PC-9 (cell line): ENCODE results near the gene PTPRG. TPM values are rescaled to one million over a fixed set of nuclear protein-coding genes. Genes with fewer than 3 reads are reported as not detected.

ENCODE experiments used
- BruUV-seq: library from RNA; stranded (reverse); fragments of 400-500 nt; replicated peaks from 2 replicates; lab custom pipeline; 2021; lab: Mats Ljungman, UMichigan
- CTCF ChIA-PET: fragments of 300-600 bp; sonication (Branson Sonifier 250); formaldehyde crosslinking; loops from one replicate; lab custom pipeline; 2022; ENCODE audit warnings: antibody characterized with exemption; lab: Charles Lee
- POLR2A ChIA-PET: fragments of 300-600 bp; sonication (Branson Sonifier 250); formaldehyde crosslinking; loops from one replicate; lab custom pipeline; 2022; ENCODE audit warnings: antibody characterized with exemption; ENCODE audit not compliant: unreplicated experiment; lab: Charles Lee
- DNase-seq, 2 experiments: peaks; one replicate each; pipeline versions ENCODE4 v3.0.0 to v3.0.0-alpha.2; 2015 to 2022; ENCODE audit warnings: mixed read lengths in 1 of 2
- H2AFZ ChIP-seq: fragments of 200-600 bp; sonication (generic); 2 replicates; pipeline ENCODE4 v1.8.1; 2017; ENCODE audit warnings: antibody characterized with exemption
- H3F3A ChIP-seq: fragments of 200-600 bp; sonication (generic); 2 replicates; pipeline ENCODE4 v1.8.1; 2017; ENCODE audit warnings: antibody characterized with exemption, mild to moderate bottlenecking, low read depth; ENCODE audit not compliant: insufficient read depth
- H3K27ac ChIP-seq: fragments of 200-600 bp; sonication (generic); 2 replicates; pipeline ENCODE4 v1.6.1; 2016; ENCODE audit warnings: mixed run types
- H3K27me3 ChIP-seq: fragments of 200-600 bp; sonication (generic); 2 replicates; pipeline ENCODE4 v1.6.1; 2016; ENCODE audit warnings: low read depth, mixed run types; ENCODE audit not compliant: insufficient read depth
- H3K36me3 ChIP-seq: fragments of 200-600 bp; sonication (generic); 2 replicates; pipeline ENCODE4 v1.6.1; 2016; ENCODE audit warnings: low read depth, mixed run types
- H3K4me1 ChIP-seq: fragments of 200-600 bp; sonication (generic); replicated peaks from 2 replicates; pipeline ENCODE4 v1.6.1; 2016; ENCODE audit warnings: mixed run types; ENCODE audit not compliant: insufficient read depth
- H3K4me2 ChIP-seq: fragments of 200-600 bp; sonication (generic); 2 replicates; pipeline ENCODE4 v1.6.1; 2017; ENCODE audit warnings: mixed run types
- H3K4me3 ChIP-seq: fragments of 200-600 bp; sonication (generic); 2 replicates; pipeline ENCODE4 v1.6.1; 2016; ENCODE audit warnings: mixed run types
- H3K79me2 ChIP-seq: fragments of 200-600 bp; sonication (generic); 2 replicates; pipeline ENCODE4 v1.6.1; 2017; ENCODE audit warnings: low read depth, mixed run types
- H3K9me2 ChIP-seq: fragments of 200-600 bp; sonication (generic); 2 replicates; pipeline ENCODE4 v1.8.1; 2017; ENCODE audit warnings: mild to moderate bottlenecking; ENCODE audit not compliant: insufficient read depth
- H3K9me3 ChIP-seq: fragments of 200-600 bp; sonication (generic); 2 replicates; pipeline ENCODE4 v1.8.1; 2016; ENCODE audit warnings: low read depth; ENCODE audit not compliant: insufficient read depth
- H4K20me1 ChIP-seq: fragments of 200-600 bp; sonication (generic); 2 replicates; pipeline ENCODE4 v1.8.1; 2017; ENCODE audit not compliant: insufficient read depth
- EZH2 ChIP-seq: fragments of 200-600 bp; sonication (generic); IDR thresholded peaks from 2 replicates; pipeline ENCODE4 v1.8.0; 2017; ENCODE audit warnings: antibody characterized with exemption, low read depth
- intact Hi-C: fragments of 100-400 bp; cut with micrococcal nuclease; formaldehyde crosslinking; loops from one replicate; pipeline ENCODE4 v1.10.0; 2022; ENCODE audit not compliant: unreplicated experiment
- total RNA-seq: library from RNA; stranded (reverse); gene quantifications from 2 replicates; pipeline ENCODE4 v1.2.3, GENCODE V29; 2021
- TF ChIP-seq, protein P1 (sequence below): fragments of 200-600 bp; sonication (generic); conservative IDR thresholded peaks from 2 replicates; pipeline ENCODE4 v1.6.1; 2017; ENCODE audit warnings: mixed run types, antibody characterized with exemption, mild to moderate bottlenecking, moderate library complexity

The PTPRG gene
- total RNA-seq, 1 experiment from 2014 or later: 32.9 TPM

DNA sequence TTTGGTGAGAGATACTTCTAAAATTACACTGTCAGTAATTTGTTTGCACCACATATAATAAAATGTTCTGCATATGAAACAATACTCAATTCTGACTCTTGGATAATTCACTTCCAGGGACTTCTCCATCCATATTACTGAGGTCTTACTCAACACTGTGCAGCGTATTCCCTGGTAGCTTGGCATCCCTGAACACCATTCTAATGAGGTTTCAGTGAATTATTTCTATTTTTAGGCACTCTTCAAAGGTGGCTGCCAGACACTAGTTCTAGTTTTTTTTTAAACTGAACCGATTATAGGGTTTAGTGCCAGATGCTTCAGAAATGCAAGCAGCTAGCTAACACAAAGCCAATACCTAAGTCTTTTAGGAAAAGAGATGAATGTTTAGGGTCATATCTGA lies 528.7 kb downstream of the PTPRG start:
- Histone ChIP-seq H3K27me3 (no peaks in the 10 kb centered on the region), H3K4me3 (no peak overlapping the region), H3K36me3 (no peaks in the 10 kb centered on the region), H3K9me2 (no peaks in the 10 kb centered on the region), H3K9me3 (no peaks in the 10 kb centered on the region; the same call in 1 of the 2 replicates), H3K4me1 (peaks cover 4% of the 10 kb centered on the region), H3K79me2 (no peaks in the 10 kb centered on the region), H3K4me2 (no peak overlapping the region), H3K27ac (no peak overlapping the region), H4K20me1 (no peaks in the 10 kb centered on the region), H2AFZ (no peak overlapping the region), H3F3A (no peaks in the 10 kb centered on the region)
- intact Hi-C loops: no loop called here
- BruUV-seq: no TSS peak
- no peak for TF ChIP-seq EZH2
- TF ChIP-seq, protein P1, sequence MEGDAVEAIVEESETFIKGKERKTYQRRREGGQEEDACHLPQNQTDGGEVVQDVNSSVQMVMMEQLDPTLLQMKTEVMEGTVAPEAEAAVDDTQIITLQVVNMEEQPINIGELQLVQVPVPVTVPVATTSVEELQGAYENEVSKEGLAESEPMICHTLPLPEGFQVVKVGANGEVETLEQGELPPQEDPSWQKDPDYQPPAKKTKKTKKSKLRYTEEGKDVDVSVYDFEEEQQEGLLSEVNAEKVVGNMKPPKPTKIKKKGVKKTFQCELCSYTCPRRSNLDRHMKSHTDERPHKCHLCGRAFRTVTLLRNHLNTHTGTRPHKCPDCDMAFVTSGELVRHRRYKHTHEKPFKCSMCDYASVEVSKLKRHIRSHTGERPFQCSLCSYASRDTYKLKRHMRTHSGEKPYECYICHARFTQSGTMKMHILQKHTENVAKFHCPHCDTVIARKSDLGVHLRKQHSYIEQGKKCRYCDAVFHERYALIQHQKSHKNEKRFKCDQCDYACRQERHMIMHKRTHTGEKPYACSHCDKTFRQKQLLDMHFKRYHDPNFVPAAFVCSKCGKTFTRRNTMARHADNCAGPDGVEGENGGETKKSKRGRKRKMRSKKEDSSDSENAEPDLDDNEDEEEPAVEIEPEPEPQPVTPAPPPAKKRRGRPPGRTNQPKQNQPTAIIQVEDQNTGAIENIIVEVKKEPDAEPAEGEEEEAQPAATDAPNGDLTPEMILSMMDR: no peak
- ChIA-PET CTCF (no interaction called here), POLR2A (no interaction called here)
- no peak for DNase-seq

DNA sequence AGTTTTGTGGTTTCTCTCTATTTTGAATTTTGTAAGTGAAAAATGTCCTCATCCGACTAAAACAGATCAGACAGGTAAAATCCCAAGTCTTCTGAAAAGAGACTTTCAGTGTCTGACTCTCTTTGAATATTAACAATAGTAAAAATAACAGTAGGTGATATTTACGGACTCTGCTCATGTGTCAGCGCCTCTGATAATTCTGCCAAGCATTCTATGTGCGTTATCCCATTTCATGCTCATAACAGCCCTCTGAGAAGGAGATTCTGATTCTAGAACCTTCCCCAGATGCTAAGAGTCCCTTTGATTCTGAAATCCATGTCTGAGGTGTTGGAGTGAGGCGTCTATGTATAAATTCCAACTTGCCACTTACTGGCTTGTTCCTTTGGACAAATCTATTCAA lies 529.1 kb downstream of the PTPRG start:
- Histone ChIP-seq H3K4me3 (no peak overlapping the region), H4K20me1 (no peaks in the 10 kb centered on the region), H3F3A (no peaks in the 10 kb centered on the region), H3K27me3 (no peaks in the 10 kb centered on the region), H3K27ac (no peak overlapping the region), H2AFZ (no peak overlapping the region), H3K36me3 (no peaks in the 10 kb centered on the region), H3K4me1 (no peaks in the 10 kb centered on the region), H3K4me2 (no peak overlapping the region), H3K79me2 (no peaks in the 10 kb centered on the region), H3K9me2 (no peaks in the 10 kb centered on the region), H3K9me3 (no peaks in the 10 kb centered on the region; the same call in 1 of the 2 replicates)
- no peak for DNase-seq
- no peak for TF ChIP-seq EZH2
- TF ChIP-seq, protein P1: no peak
- BruUV-seq: no TSS peak
- intact Hi-C loops: no loop called here
- CTCF ChIA-PET: no interaction called here
- POLR2A ChIA-PET: no interaction called here

DNA sequence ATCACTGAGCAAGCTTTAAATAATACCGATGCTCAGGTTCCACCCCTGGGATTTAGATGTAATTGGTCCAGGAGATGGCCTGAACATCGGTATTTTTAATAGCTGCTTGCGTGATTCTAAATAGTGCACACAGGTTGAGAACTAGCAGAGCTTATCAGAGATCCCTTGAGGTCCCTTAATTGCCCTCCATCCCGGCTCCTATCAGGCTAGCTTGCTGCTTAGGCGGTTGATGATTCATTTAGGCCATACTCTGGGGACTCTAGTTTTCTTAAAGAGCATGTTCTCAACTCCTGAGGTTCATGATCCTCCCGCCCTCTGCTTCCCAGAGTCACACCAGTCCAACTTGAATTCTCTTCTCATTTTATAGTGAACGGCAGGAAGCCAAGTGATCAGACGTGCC lies 531.7 kb downstream of the PTPRG start:
- H3K27me3 ChIP-seq: no peaks in the 10 kb centered on the region
- H3F3A ChIP-seq: no peaks in the 10 kb centered on the region
- ChIA-PET CTCF (no interaction called here), POLR2A (no interaction called here)
- no peak for TF ChIP-seq EZH2
- TF ChIP-seq, protein P1: no peak
- intact Hi-C loops: no loop called here
- H3K4me1 ChIP-seq: no peaks in the 10 kb centered on the region
- H3K79me2 ChIP-seq: no peaks in the 10 kb centered on the region
- no peak overlapping the region for H2AFZ ChIP-seq
- no peaks in the 10 kb centered on the region for H4K20me1 ChIP-seq
- H3K4me2 ChIP-seq: no peak overlapping the region
- H3K9me2 ChIP-seq: no peaks in the 10 kb centered on the region
- no peak overlapping the region for H3K27ac ChIP-seq
- no peak overlapping the region for H3K4me3 ChIP-seq
- no peaks in the 10 kb centered on the region for H3K36me3 ChIP-seq
- no peak for DNase-seq
- no peaks in the 10 kb centered on the region; the same call in 1 of the 2 replicates for H3K9me3 ChIP-seq
- no TSS peak for BruUV-seq
